HepG2 (cell line): ENCODE results near the gene NOP56. TPM values are rescaled to one million over a fixed set of nuclear protein-coding genes. Genes with fewer than 3 reads are reported as not detected.

Source experiments
- FOXJ3 ChIP-seq: sonication (generic); formaldehyde crosslinking; IDR thresholded peaks from 2 replicates; pipeline ENCODE4 v1.4.0; 2020; ENCODE audit warnings: missing genetic modification reagents, mild to moderate bottlenecking, borderline replicate concordance
- HOXA3 ChIP-seq: sonication (generic); formaldehyde crosslinking; IDR thresholded peaks from 2 replicates; pipeline ENCODE4 v1.5.0; 2020; ENCODE audit warnings: missing genetic modification reagents
- KDM5A ChIP-seq: fragments of 200-600 bp; sonication (generic); IDR thresholded peaks from 2 replicates; pipeline ENCODE4 v1.7.0; 2018; ENCODE audit warnings: antibody characterized with exemption, mild to moderate bottlenecking, low read length, borderline replicate concordance
- SRF ChIP-seq: IDR thresholded peaks from 2 replicates; pipeline ENCODE4 v1.6.1; 2011; ENCODE audit warnings: mild to moderate bottlenecking, low read depth, low read length, moderate library complexity
- ZBTB4 ChIP-seq: sonication (generic); formaldehyde crosslinking; IDR thresholded peaks from 2 replicates; pipeline ENCODE4 v1.4.0; 2020; ENCODE audit warnings: missing genetic modification reagents, mild to moderate bottlenecking, borderline replicate concordance
- ZFP90 ChIP-seq: sonication (generic); formaldehyde crosslinking; IDR thresholded peaks from 2 replicates; pipeline ENCODE4 v1.8.0; 2022; ENCODE audit warnings: missing genetic modification reagents, mild to moderate bottlenecking, inconsistent platforms, borderline replicate concordance
- ZFYVE20 ChIP-seq: sonication (generic); formaldehyde crosslinking; IDR thresholded peaks from 2 replicates; pipeline ENCODE4 v1.8.0; 2023; ENCODE audit warnings: low read depth, mild to moderate bottlenecking, moderate library complexity, missing genetic modification reagents, borderline replicate concordance
- ZNF121 ChIP-seq: sonication (generic); formaldehyde crosslinking; IDR thresholded peaks from 2 replicates; pipeline ENCODE4 v1.5.0; 2020; ENCODE audit warnings: mild to moderate bottlenecking, missing genetic modification reagents
- ZNF569 ChIP-seq: sonication (generic); formaldehyde crosslinking; IDR thresholded peaks from 2 replicates; pipeline ENCODE4 v1.5.0; 2020; ENCODE audit warnings: mild to moderate bottlenecking, missing genetic modification reagents, moderate library complexity, borderline replicate concordance
- ZNF703 ChIP-seq: sonication (generic); formaldehyde crosslinking; IDR thresholded peaks from 2 replicates; pipeline ENCODE4 v1.5.1; 2020; ENCODE audit warnings: missing genetic modification reagents, mild to moderate bottlenecking, moderate library complexity, borderline replicate concordance
- ZNF839 ChIP-seq: sonication (generic); formaldehyde crosslinking; IDR thresholded peaks from 2 replicates; pipeline ENCODE4 v1.4.0; 2020; ENCODE audit warnings: missing genetic modification reagents, mild to moderate bottlenecking, borderline replicate concordance
- ZXDC ChIP-seq: sonication (generic); formaldehyde crosslinking; IDR thresholded peaks from 2 replicates; pipeline ENCODE4 v1.5.0; 2020; ENCODE audit warnings: mild to moderate bottlenecking, missing genetic modification reagents
- ZZZ3 ChIP-seq: sonication (generic); formaldehyde crosslinking; IDR thresholded peaks from 2 replicates; pipeline ENCODE4 v1.4.0; 2020; ENCODE audit warnings: missing genetic modification reagents, mild to moderate bottlenecking, borderline replicate concordance
- polyA plus RNA-seq, 8 experiments: library from polyadenylated mRNA; depleted of rRNA in 3 of 8; stranded (reverse) in 7 of 8; unstranded in 1 of 8; fragments of >200 nt; fragmentation: Illumina TruSeq in 4 of 8; extraction: Trizol in 4 of 8; gene quantifications; 2 replicates each; pipeline versions ENCODE4 v1.2.1 to v1.2.3, GENCODE V29; 2011 to 2016; ENCODE audit warnings: low read depth in 4 of 8, missing spikeins in 1 of 8, mixed read lengths in 1 of 8; ENCODE audit not compliant: insufficient read depth in 1 of 8
- total RNA-seq, 5 experiments: library from RNA; depleted of rRNA; stranded (reverse); fragments of >200 nt; fragmentation: Illumina TruSeq; extraction: Trizol; gene quantifications; 2 replicates each; pipeline ENCODE4 v1.2.3, GENCODE V29; 2016; ENCODE audit warnings: low read depth in 1 of 5
- TF ChIP-seq, protein P1 (sequence below): sonication (generic); formaldehyde crosslinking; IDR thresholded peaks from 2 replicates; pipeline ENCODE4 v1.4.0; 2020; ENCODE audit warnings: missing genetic modification reagents
- TF ChIP-seq, protein P2 (sequence below): sonication (generic); formaldehyde crosslinking; IDR thresholded peaks from 2 replicates; pipeline ENCODE4 v1.9.0; 2021; ENCODE audit warnings: missing genetic modification reagents, mild to moderate bottlenecking, borderline replicate concordance
- TF ChIP-seq, protein P3 (sequence below): sonication (generic); formaldehyde crosslinking; IDR thresholded peaks from 2 replicates; pipeline ENCODE4 v1.5.0; 2020; ENCODE audit warnings: missing genetic modification reagents

Gene NOP56
- total and polyA plus RNA-seq, 2 of the 13 experiments (the other 11 are each of a cell fraction or from before 2014, with no cell fraction given): 369 to 1,116 TPM

GRCh38 chr20:2692036-2692885 is 39.8 kb downstream of the NOP56 start, which contains the start of gene EBF4 (continued):
- TF ChIP-seq, protein P1, sequence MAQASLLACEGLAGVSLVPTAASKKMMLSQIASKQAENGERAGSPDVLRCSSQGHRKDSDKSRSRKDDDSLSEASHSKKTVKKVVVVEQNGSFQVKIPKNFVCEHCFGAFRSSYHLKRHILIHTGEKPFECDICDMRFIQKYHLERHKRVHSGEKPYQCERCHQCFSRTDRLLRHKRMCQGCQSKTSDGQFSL (CRISPR knock-in tag): 0 out of 2 replicates have a peak, but pooled peaks have one; percentile 21
- no peak for TF ChIP-seq FOXJ3 (CRISPR knock-in tag)
- TF ChIP-seq ZXDC: no peak
- peak; percentile 61; the same call in 1 of the 2 replicates for TF ChIP-seq ZFP90 (CRISPR knock-in tag)
- no peak for TF ChIP-seq ZNF569 (CRISPR knock-in tag)
- no peak for TF ChIP-seq ZFYVE20 (CRISPR knock-in tag)
- no peak for TF ChIP-seq KDM5A
- peak; percentile 14; the same call in 1 of the 2 replicates for TF ChIP-seq HOXA3 (CRISPR knock-in tag)
- TF ChIP-seq ZNF121 (CRISPR knock-in tag): no peak
- no peak for TF ChIP-seq ZNF839
- TF ChIP-seq SRF: no peak
- 0 out of 2 replicates have a peak, but pooled peaks have one; percentile 76 for TF ChIP-seq ZNF703 (CRISPR knock-in tag)
- TF ChIP-seq, protein P2, sequence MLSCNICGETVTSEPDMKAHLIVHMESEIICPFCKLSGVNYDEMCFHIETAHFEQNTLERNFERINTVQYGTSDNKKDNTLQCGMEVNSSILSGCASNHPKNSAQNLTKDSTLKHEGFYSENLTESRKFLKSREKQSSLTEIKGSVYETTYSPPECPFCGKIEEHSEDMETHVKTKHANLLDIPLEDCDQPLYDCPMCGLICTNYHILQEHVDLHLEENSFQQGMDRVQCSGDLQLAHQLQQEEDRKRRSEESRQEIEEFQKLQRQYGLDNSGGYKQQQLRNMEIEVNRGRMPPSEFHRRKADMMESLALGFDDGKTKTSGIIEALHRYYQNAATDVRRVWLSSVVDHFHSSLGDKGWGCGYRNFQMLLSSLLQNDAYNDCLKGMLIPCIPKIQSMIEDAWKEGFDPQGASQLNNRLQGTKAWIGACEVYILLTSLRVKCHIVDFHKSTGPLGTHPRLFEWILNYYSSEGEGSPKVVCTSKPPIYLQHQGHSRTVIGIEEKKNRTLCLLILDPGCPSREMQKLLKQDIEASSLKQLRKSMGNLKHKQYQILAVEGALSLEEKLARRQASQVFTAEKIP (CRISPR knock-in tag): no peak
- TF ChIP-seq, protein P3, sequence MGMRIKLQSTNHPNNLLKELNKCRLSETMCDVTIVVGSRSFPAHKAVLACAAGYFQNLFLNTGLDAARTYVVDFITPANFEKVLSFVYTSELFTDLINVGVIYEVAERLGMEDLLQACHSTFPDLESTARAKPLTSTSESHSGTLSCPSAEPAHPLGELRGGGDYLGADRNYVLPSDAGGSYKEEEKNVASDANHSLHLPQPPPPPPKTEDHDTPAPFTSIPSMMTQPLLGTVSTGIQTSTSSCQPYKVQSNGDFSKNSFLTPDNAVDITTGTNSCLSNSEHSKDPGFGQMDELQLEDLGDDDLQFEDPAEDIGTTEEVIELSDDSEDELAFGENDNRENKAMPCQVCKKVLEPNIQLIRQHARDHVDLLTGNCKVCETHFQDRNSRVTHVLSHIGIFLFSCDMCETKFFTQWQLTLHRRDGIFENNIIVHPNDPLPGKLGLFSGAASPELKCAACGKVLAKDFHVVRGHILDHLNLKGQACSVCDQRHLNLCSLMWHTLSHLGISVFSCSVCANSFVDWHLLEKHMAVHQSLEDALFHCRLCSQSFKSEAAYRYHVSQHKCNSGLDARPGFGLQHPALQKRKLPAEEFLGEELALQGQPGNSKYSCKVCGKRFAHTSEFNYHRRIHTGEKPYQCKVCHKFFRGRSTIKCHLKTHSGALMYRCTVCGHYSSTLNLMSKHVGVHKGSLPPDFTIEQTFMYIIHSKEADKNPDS (CRISPR knock-in tag): no peak
- no peak for TF ChIP-seq ZZZ3 (CRISPR knock-in tag)
- TF ChIP-seq ZBTB4 (CRISPR knock-in tag): peak; percentile 66; the same call in 1 of the 2 replicates
